Effector memory CD8-positive, alpha-beta T cell (primary cell): ENCODE results near the gene MXI1.
"Not testable (repeated sequence)": the region's sequence is repeated elsewhere in the genome, so short reads cannot be mapped to it uniquely, and the experiment has no call there.

Experiments
- ATAC-seq: fragments of 150-1000 bp; cut with Tn5 transposase; replicated peaks from 2 replicates; pipeline ENCODE4 v1.10.0; 2021; ENCODE audit warnings: mild to moderate bottlenecking, moderate library complexity
- DNase-seq, 3 experiments: peaks; one replicate each; pipeline ENCODE4 v3.0.0; 2021
- H3K27ac Mint-ChIP-seq, 2 donors: one replicate each; pipeline ENCODE4 v1.8.0; 2022; ENCODE audit warnings: mild to moderate bottlenecking in 2 of 2, mixed read lengths in 2 of 2, moderate library complexity in 2 of 2
- H3K27me3 Mint-ChIP-seq, 2 donors: one replicate each; pipeline ENCODE4 v1.8.0; 2022; ENCODE audit warnings: mixed read lengths in 2 of 2
- H3K36me3 Mint-ChIP-seq: one replicate; pipeline ENCODE4 v1.8.0; 2022; ENCODE audit warnings: mild to moderate bottlenecking, moderate library complexity, mixed read lengths; ENCODE audit not compliant: insufficient read depth
- H3K4me1 Mint-ChIP-seq, 2 donors: one replicate each; pipeline ENCODE4 v1.8.0; 2022; ENCODE audit warnings: low read depth in 2 of 2, mixed read lengths in 2 of 2
- H3K4me3 Mint-ChIP-seq, 2 donors: one replicate each; pipeline ENCODE4 v1.8.0; 2022; ENCODE audit warnings: mild to moderate bottlenecking in 2 of 2, mixed read lengths in 2 of 2, moderate library complexity in 2 of 2
- H3K9me3 Mint-ChIP-seq, 2 donors: one replicate each; pipeline ENCODE4 v1.8.0; 2022; ENCODE audit warnings: mixed read lengths in 2 of 2

Gene MXI1

DNA sequence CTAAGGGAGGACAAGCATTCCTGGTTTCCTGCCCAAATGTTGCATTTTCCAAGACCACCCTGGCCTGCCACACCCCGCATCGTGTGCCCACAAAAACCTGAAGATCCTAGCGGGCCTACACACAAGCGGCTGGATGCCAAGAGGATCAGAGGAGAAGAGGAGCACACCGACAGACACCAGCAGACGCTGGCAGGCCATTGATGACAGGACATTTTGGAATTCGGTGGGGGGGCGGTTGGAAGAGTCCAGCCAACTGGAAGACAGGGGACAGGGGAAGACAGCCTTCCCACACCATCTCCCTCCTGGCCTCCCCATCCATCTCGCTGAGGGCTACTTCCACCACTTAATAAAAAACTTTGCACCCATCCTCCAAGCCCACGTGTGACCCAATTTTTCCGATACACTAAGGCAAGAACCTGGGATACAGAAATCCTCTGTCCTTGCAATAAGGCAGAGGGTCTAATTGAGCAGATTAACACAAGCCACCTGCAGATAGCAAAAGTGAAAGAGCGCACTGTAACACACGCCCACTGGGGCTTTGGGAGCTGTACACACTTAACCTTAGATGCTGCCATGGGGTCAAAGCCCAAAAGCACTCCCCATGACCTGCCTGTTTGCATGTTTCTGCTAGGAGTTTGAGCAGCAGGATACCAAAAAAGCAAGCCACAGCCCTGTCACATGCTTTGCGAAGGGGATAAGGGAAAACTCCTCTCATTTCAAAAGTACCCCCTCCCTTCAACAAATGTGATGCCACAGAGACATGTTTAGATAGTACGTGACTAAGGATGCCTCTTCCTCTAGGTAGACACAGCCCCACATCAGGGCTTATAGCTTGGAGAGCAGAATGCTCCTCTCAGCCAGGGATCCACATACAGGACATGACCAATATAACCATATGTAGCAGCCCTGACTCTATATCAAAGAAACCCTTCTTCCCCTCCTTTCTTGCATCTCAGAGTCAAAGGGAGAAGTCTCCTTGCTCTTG, 110.8 kb downstream of the MXI1 start:
- ATAC-seq (no peak), DNase-seq (no peak)
- Mint-ChIP-seq H3K27me3 (peaks cover 0 to 5% of the 10 kb centered on the region in 2 donors), H3K4me1 (no peaks in the 10 kb centered on the region), H3K4me3 (no peak overlapping the region), H3K36me3 (no peaks in the 10 kb centered on the region), H3K27ac (no peak overlapping the region), H3K9me3 (no peaks in the 10 kb centered on the region)

DNA sequence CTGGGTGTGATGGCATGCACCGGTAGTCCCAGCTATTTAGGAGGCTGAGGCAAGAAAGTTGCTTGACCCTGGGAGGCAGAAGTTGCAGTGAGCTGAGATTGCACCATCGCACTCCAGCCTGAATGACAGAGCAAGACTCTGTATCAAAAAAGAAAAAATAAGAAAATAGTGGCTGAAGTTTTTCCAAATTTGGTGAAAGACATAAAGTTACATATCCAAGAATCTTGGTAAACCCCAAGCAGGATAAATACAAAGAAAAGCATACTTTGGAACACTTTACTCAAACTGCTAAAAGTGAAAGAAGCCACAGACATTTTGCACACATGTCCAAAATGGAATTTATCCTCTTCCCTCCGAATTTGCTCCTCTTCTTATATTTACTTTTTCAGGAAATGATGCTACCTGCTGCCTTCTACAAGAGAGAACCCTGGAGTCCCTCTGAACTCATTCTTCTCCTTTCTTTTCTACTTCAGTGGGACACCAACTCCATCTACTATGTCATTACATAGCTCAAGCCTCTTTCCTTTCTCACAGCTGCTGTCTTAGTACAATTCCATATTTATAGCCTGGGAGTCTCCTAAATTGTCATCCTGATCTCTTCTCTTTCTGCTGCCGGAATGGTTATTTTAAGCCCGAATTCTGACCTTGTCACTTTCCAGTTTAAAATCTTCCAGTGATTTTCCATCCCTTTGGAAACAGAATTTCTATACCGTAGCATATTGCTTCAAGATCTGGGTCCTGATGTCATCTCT, 114.6 kb downstream of the MXI1 start:
- no peaks in the 10 kb centered on the region for H3K36me3 Mint-ChIP-seq
- peaks cover 12 to 20% of the 10 kb centered on the region in 2 donors for H3K27me3 Mint-ChIP-seq
- ATAC-seq: no peak
- peaks cover 0 to 3% of the 10 kb centered on the region in 2 donors for H3K4me1 Mint-ChIP-seq
- DNase-seq: no peak
- H3K9me3 Mint-ChIP-seq: no peaks in the 10 kb centered on the region
- H3K4me3 Mint-ChIP-seq: no peak overlapping the region
- H3K27ac Mint-ChIP-seq: no peak overlapping the region

DNA sequence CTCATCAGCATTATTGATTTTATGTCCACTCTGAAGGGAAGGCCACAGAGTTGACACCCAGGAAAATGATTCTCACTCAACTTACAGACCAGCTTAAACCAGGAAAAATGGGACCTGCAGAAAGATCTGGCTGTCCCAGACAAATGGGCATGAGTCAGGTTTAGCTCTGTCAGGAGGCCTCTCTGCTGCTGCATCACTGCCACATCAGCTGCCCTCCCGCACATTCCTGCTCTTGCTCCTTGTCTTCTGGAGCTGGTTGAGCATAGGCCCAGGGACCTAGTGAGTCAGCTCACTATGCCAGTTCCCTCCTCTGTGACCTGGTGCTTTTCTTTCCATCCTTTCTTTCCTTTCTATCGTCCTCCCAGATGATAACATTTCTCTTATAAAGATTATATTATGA, 116.1 kb downstream of the MXI1 start:
- no peak overlapping the region for H3K27ac Mint-ChIP-seq
- peaks cover 0 to 3% of the 10 kb centered on the region in 2 donors for H3K4me1 Mint-ChIP-seq
- H3K36me3 Mint-ChIP-seq: no peaks in the 10 kb centered on the region

DNA sequence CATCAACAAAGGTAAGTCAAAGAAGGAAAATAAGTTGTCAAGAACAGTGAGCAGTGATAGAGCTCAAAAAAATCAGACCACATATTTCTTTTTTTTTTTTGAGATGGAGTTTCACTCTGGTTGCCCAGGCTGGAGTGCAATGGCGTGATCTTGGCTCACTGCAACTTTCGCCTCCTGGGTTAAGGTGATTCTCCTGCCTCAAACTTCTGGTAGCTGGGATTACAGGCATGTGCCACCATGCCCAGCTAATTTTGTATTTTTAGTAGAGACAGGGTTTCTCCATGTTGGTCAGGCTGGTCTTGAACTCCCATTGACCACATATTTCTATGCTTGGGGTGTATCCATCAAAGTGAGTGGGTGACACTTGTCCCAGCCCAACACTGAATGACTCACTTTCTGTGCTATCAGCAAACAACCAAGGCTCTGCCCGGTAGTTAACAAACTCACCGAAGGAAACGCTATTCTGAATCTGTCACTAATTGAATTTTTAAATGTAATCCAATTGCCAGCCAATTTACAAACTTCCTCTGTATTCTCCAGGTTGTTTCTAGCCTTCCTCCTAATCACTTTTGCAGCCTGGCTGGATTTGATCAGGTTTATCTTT, 116.9 kb downstream of the MXI1 start:
- Mint-ChIP-seq H3K4me1 (peaks cover 0 to 3% of the 10 kb centered on the region in 2 donors), H3K36me3 (no peaks in the 10 kb centered on the region), H3K9me3 (no peaks in the 10 kb centered on the region), H3K27me3 (peaks cover 16 to 20% of the 10 kb centered on the region in 2 donors), H3K27ac (no peak overlapping the region), H3K4me3 (no peak overlapping the region)
- DNase-seq (no peak), ATAC-seq (no peak)

More for the DNA sequence above, 116.1 kb downstream of the MXI1 start:
- Mint-ChIP-seq H3K9me3 (no peaks in the 10 kb centered on the region), H3K27me3 (peaks cover 16 to 20% of the 10 kb centered on the region in 2 donors), H3K4me3 (no peak overlapping the region)
- no peak for DNase-seq
- ATAC-seq: no peak

GRCh38 chr10:110324805-110325280, 117.4 kb downstream of the MXI1 start:
- peaks cover 16 to 20% of the 10 kb centered on the region in 2 donors for H3K27me3 Mint-ChIP-seq
- H3K36me3 Mint-ChIP-seq: no peaks in the 10 kb centered on the region
- no peak for ATAC-seq
- no peak overlapping the region for H3K4me3 Mint-ChIP-seq
- peaks cover 0 to under 1% of the 10 kb centered on the region in 2 donors for H3K9me3 Mint-ChIP-seq
- H3K27ac Mint-ChIP-seq: no peak overlapping the region
- no peak for DNase-seq
- H3K4me1 Mint-ChIP-seq: peaks cover 0 to 3% of the 10 kb centered on the region in 2 donors

DNA sequence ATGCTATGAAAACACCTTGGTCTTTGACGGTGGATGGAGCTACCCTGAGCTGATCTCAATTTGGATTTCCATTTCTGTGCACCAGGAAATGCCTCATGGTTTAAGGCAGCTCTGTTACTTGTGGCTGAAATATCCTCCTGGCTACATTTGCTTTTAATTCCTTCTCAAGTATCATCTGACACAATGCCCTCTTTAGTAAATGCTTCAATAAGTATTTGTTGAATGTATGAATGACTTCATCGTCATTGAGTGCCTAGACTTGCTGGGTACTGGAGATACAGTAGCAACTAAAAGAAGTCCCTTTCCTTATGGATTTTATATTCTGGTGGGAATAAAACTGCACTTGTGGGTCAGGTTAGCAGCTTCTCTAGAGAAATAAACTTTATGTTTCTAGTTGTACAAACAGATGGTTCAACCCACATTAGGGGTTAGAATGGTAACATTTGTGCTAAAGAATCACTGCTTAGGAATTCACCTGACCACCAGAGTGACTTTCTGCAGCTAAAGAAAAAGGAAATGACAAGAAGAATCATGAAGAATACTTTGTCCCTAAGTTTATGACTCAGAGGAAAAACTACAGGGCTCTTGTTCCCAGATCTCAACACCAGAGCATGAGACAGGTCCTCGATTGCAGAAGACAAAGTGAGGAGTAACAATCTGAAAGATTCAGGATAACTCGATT, 119.1 kb downstream of the MXI1 start:
- H3K4me3 Mint-ChIP-seq: no peak overlapping the region

GRCh38 chr10:110327262-110327914, 120.0 kb downstream of the MXI1 start:
- no peak for DNase-seq
- no peak overlapping the region for H3K4me3 Mint-ChIP-seq
- no peak for ATAC-seq
- H3K27ac Mint-ChIP-seq: no peak overlapping the region
- peaks cover 0 to 3% of the 10 kb centered on the region in 2 donors for H3K4me1 Mint-ChIP-seq
- H3K27me3 Mint-ChIP-seq: peaks cover 16 to 20% of the 10 kb centered on the region in 2 donors
- H3K9me3 Mint-ChIP-seq: peaks cover 5 to 13% of the 10 kb centered on the region in 2 donors
- H3K36me3 Mint-ChIP-seq: no peaks in the 10 kb centered on the region

More for the DNA sequence above, 119.1 kb downstream of the MXI1 start:
- Mint-ChIP-seq H3K36me3 (no peaks in the 10 kb centered on the region), H3K4me1 (peaks cover 0 to 3% of the 10 kb centered on the region in 2 donors), H3K9me3 (peaks cover 5 to 13% of the 10 kb centered on the region in 2 donors), H3K27ac (no peak overlapping the region), H3K27me3 (peaks cover 16 to 20% of the 10 kb centered on the region in 2 donors)
- no peak for DNase-seq
- no peak for ATAC-seq

- H3K27ac Mint-ChIP-seq: no peak overlapping the region
- peaks cover 5 to 13% of the 10 kb centered on the region in 2 donors for H3K9me3 Mint-ChIP-seq
- DNase-seq (no peak), ATAC-seq (no peak)
- H3K27me3 Mint-ChIP-seq: peaks cover 10 to 16% of the 10 kb centered on the region in 2 donors
- H3K4me1 Mint-ChIP-seq: peaks cover 2% of the 10 kb centered on the region in 2 donors
- H3K4me3 Mint-ChIP-seq: no peak overlapping the region
- H3K36me3 Mint-ChIP-seq: no peaks in the 10 kb centered on the region
Measured at GRCh38 chr10:110330675-110331074, 123.3 kb downstream of the MXI1 start.

DNA sequence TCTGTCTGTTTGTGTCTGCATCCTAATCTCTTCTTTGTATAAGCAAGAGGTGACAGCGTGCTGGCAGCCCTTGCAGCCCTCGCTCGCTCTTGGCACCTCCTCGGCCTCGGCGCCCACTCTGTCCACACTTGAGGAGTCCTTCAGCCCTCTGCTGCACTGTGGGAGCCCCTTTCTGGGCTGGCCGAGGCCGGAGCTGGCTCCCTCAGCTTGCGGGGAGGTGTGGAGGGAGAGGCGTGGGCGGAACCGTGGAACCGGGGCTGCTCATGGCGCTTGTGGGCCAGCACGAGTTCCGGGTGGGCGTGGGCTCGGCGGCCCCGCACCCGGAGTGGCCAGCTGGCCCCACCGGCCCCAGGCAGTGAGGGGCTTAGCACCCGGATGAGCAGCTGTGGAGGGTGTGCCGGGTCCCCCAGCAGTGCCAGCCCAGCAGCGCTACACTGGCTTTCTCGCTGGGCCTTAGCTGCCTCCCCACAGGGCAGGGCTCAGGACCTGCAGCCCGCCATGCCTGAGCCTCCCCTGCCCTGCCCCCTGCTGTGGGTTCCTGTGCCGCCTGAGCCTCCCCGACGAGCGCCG, 123.9 kb downstream of the MXI1 start:
- not testable (repeated sequence) for H3K4me1 Mint-ChIP-seq, H3K27ac Mint-ChIP-seq, ATAC-seq, DNase-seq, H3K4me3 Mint-ChIP-seq, H3K36me3 Mint-ChIP-seq
- peaks cover 4 to 11% of the 10 kb centered on the region in 2 donors for H3K27me3 Mint-ChIP-seq
- peaks cover 5 to 13% of the 10 kb centered on the region in 2 donors for H3K9me3 Mint-ChIP-seq

- Mint-ChIP-seq H3K9me3 (peaks cover 5 to 13% of the 10 kb centered on the region in 2 donors), H3K27me3 (no peaks in the 10 kb centered on the region), H3K27ac (no peak overlapping the region), H3K36me3 (no peaks in the 10 kb centered on the region), H3K4me1 (peaks cover 2 to 4% of the 10 kb centered on the region in 2 donors), H3K4me3 (no peak overlapping the region)
- ATAC-seq: no peak
- no peak for DNase-seq
Measured at GRCh38 chr10:110334061-110334656, 126.8 kb downstream of the MXI1 start.

DNA sequence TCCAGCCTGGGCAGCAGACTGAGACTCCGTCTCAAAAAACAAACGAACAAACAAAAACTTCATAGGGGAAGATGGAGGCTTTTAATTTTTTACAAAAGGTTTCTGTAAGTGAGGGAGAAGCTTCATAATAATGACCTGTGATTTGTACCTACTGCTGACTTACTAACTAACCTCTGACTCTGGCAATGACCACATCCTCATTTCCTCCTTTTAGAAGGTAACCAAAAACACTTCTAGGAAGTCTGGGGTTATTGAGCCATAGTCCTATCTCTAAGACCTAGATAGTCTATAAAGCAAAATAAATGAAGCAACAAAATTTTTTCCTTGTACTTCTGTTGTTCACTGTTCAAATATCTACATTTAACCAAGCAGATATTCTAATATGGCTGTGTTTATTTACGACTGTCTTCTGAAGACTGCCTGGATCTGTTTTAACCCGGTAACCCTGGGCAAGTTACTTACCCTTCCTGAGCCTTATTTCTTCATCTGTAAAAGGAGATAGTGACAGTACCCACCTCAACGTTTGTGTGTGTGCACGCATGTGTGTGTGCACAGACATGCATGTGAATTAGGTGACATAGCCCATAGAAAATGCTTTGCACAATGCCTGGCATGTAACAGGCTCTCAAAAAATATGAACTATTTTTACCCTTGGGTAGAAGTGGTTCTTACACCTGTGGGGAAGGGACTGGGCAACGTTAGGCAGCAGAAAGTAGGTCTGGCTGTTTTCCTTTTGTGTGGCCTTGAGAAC, 128.1 kb downstream of the MXI1 start:
- DNase-seq (no peak), ATAC-seq (peak; percentile 42)
- no peak overlapping the region for H3K27ac Mint-ChIP-seq
- H3K4me1 Mint-ChIP-seq: peaks cover 2 to 4% of the 10 kb centered on the region in 2 donors
- H3K27me3 Mint-ChIP-seq: peaks cover 0 to 6% of the 10 kb centered on the region in 2 donors
- no peak overlapping the region for H3K4me3 Mint-ChIP-seq
- H3K9me3 Mint-ChIP-seq: peaks cover 2 to 6% of the 10 kb centered on the region in 2 donors
- H3K36me3 Mint-ChIP-seq: no peaks in the 10 kb centered on the region
